ENCODE data around the gene GPR158. TPM values are rescaled to one million over a fixed set of nuclear protein-coding genes. Genes with fewer than 3 reads are reported as not detected.

The GPR158 gene
- total and polyA plus RNA-seq, 2 of the 8 experiments (the other 6 are each of a cell fraction or from before 2014, with no cell fraction given) = 0.14 to 0.78 TPM

DNA sequence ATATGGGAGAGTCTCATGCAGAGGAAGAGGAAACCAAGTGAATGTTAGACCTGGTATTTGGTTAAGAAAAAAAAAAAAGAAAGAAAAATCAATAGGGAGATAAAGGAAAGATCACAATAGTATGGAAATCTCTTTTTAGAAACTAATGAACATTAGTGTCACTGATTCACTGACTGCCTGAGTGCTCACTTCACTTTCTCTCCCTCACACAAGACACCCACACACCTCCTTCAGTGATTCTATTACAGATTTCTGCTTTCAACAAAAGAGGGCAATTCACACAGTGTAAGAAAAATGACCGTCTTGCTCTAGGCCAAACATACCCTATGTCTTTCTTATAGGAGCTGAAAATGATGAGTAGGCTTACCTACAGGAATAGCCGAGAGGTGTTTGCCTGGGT lies 6.0 kb downstream of the GPR158 start (continued):
- TF ChIP-seq, protein P1, sequence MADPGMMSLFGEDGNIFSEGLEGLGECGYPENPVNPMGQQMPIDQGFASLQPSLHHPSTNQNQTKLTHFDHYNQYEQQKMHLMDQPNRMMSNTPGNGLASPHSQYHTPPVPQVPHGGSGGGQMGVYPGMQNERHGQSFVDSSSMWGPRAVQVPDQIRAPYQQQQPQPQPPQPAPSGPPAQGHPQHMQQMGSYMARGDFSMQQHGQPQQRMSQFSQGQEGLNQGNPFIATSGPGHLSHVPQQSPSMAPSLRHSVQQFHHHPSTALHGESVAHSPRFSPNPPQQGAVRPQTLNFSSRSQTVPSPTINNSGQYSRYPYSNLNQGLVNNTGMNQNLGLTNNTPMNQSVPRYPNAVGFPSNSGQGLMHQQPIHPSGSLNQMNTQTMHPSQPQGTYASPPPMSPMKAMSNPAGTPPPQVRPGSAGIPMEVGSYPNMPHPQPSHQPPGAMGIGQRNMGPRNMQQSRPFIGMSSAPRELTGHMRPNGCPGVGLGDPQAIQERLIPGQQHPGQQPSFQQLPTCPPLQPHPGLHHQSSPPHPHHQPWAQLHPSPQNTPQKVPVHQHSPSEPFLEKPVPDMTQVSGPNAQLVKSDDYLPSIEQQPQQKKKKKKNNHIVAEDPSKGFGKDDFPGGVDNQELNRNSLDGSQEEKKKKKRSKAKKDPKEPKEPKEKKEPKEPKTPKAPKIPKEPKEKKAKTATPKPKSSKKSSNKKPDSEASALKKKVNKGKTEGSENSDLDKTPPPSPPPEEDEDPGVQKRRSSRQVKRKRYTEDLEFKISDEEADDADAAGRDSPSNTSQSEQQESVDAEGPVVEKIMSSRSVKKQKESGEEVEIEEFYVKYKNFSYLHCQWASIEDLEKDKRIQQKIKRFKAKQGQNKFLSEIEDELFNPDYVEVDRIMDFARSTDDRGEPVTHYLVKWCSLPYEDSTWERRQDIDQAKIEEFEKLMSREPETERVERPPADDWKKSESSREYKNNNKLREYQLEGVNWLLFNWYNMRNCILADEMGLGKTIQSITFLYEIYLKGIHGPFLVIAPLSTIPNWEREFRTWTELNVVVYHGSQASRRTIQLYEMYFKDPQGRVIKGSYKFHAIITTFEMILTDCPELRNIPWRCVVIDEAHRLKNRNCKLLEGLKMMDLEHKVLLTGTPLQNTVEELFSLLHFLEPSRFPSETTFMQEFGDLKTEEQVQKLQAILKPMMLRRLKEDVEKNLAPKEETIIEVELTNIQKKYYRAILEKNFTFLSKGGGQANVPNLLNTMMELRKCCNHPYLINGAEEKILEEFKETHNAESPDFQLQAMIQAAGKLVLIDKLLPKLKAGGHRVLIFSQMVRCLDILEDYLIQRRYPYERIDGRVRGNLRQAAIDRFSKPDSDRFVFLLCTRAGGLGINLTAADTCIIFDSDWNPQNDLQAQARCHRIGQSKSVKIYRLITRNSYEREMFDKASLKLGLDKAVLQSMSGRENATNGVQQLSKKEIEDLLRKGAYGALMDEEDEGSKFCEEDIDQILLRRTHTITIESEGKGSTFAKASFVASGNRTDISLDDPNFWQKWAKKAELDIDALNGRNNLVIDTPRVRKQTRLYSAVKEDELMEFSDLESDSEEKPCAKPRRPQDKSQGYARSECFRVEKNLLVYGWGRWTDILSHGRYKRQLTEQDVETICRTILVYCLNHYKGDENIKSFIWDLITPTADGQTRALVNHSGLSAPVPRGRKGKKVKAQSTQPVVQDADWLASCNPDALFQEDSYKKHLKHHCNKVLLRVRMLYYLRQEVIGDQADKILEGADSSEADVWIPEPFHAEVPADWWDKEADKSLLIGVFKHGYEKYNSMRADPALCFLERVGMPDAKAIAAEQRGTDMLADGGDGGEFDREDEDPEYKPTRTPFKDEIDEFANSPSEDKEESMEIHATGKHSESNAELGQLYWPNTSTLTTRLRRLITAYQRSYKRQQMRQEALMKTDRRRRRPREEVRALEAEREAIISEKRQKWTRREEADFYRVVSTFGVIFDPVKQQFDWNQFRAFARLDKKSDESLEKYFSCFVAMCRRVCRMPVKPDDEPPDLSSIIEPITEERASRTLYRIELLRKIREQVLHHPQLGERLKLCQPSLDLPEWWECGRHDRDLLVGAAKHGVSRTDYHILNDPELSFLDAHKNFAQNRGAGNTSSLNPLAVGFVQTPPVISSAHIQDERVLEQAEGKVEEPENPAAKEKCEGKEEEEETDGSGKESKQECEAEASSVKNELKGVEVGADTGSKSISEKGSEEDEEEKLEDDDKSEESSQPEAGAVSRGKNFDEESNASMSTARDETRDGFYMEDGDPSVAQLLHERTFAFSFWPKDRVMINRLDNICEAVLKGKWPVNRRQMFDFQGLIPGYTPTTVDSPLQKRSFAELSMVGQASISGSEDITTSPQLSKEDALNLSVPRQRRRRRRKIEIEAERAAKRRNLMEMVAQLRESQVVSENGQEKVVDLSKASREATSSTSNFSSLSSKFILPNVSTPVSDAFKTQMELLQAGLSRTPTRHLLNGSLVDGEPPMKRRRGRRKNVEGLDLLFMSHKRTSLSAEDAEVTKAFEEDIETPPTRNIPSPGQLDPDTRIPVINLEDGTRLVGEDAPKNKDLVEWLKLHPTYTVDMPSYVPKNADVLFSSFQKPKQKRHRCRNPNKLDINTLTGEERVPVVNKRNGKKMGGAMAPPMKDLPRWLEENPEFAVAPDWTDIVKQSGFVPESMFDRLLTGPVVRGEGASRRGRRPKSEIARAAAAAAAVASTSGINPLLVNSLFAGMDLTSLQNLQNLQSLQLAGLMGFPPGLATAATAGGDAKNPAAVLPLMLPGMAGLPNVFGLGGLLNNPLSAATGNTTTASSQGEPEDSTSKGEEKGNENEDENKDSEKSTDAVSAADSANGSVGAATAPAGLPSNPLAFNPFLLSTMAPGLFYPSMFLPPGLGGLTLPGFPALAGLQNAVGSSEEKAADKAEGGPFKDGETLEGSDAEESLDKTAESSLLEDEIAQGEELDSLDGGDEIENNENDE (IDR thresholded peaks at IDR 0.05; ENCODE audit: insufficient replicate concordance, low read length) = no peak
- no peak for TF ChIP-seq POLR2A (IDR thresholded peaks at IDR 0.05; ENCODE audit: control extremely low read depth in 1 of 2, low read depth in 2 of 2, low read length in 2 of 2)
- no peak for TF ChIP-seq SIRT6 (IDR thresholded peaks at IDR 0.05; ENCODE audit: low read length)
- TF ChIP-seq, protein P2, sequence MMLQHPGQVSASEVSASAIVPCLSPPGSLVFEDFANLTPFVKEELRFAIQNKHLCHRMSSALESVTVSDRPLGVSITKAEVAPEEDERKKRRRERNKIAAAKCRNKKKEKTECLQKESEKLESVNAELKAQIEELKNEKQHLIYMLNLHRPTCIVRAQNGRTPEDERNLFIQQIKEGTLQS (IDR thresholded peaks at IDR 0.05; ENCODE audit: insufficient read depth, low read depth, low read length) = no peak
- no peak for TF ChIP-seq ZNF274 (IDR thresholded peaks at IDR 0.05; ENCODE audit: borderline replicate concordance, extremely low read depth, low read length)
- no peak for TF ChIP-seq KDM1A (IDR thresholded peaks at IDR 0.05; ENCODE audit: borderline replicate concordance, low read length)
- TF ChIP-seq TAF7 (optimal IDR thresholded peaks at IDR 0.05; ENCODE audit: borderline replicate concordance, low read depth, low read length) = no peak
- TF ChIP-seq JUND (IDR thresholded peaks at IDR 0.05; ENCODE audit: low read length) = no peak
- no peak for TF ChIP-seq GTF2F1 (IDR thresholded peaks at IDR 0.05; ENCODE audit: borderline replicate concordance, low read depth, low read length)
- TF ChIP-seq CHD2 (IDR thresholded peaks at IDR 0.05; ENCODE audit: low read length) = no peak
- TF ChIP-seq SIN3A (conservative IDR thresholded peaks at IDR 0.05 in 1 of 2, IDR thresholded peaks at IDR 0.05 in 1 of 2; ENCODE audit: low read depth in 1 of 2, low read length in 2 of 2) = no peak
- no peak for TF ChIP-seq BRCA1 (IDR thresholded peaks at IDR 0.05; ENCODE audit: low read depth, low read length)
